GM19025 (cell line): ENCODE measurements around the gene RPL35A.
"Not testable (repeated sequence)": the region's sequence is repeated elsewhere in the genome, so short reads cannot be mapped to it uniquely, and the experiment has no call there.

Source experiments
- ATAC-seq: cut with Tn5 transposase; IDR thresholded peaks from one replicate; pipeline ENCODE4 v1.9.1; 2021; ENCODE audit warnings: mild to moderate bottlenecking, low read depth, moderate library complexity; ENCODE audit not compliant: unreplicated experiment

RPL35A gene

DNA sequence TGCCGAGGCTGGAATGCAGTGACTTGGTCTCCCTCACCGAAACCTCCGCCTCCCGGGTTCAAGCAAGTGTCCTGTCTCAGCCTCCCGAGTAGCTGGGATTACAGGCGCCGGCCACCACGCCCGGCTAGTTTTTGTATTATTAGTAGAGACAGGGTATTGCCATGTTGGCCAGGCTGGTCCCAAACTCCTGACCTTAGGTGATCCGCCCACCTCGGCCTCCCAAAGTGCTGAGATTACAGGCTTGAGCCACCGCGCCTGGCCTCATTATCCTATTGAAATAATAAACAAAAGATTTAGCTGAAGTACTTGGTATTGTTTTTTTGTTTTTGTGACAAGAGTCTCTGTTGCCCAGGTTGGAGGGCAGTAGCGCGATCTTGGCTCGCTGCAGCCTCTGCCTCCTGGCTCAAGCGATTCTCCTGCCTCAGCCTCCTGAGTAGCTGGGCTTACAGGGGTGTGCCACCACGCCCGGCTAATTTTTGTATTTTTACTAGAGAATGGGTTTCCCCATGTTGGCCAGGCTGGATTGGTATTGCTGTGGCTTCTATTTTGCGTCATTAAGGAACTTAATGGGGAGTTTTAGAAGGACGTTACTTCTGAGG, 1.5 kb downstream of the RPL35A start:
- ATAC-seq, result no peak

DNA sequence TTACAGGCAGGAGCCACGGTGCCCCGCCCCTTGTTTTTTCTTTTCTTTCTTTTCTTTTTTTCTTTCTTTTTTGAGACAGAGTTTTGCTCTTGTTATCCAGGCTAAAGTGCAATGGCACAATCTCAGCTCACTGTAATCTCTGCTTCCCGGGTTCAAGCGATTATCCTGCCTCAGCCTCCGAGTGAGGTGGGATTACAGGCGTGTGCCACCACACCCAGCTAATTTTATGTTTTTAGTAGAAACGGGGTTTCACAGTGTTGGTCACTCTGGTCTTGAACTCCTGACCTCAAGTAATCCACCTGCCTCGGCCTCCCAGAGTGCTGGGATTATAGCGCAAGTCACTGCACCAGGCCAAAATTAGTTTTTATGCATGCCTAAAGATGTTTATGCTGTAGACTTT, 2.5 kb downstream of the RPL35A start:
- ATAC-seq, result no peak

- no peak for ATAC-seq
Measured at GRCh38 chr3:197953325-197953724, 3.3 kb downstream of the RPL35A start.

GRCh38 chr3:197953881-197954280, 3.9 kb downstream of the RPL35A start:
- ATAC-seq, result no peak

- ATAC-seq, result no peak
Measured at GRCh38 chr3:197955892-197956477, 6.0 kb downstream of the RPL35A start.

DNA sequence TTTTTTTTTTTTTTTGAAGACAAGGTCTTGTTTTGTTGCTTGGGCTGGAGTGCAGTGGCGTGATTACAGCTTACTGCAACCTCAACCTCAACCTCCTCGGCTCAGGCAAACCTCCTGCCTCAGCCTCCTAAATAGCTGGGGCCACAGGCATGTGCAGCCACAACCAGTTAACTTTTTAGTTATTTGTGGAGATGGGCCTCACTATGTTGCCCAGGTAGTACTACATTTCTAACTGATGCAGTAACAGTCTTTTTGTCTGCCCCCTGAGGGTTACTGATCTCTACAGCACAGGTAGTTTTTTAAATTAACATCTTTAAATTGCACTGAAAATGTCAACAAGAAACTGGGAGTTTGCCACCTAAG, 6.6 kb downstream of the RPL35A start:
- no peak for ATAC-seq

GRCh38 chr3:197957790-197958133, 7.8 kb downstream of the RPL35A start:
- no peak for ATAC-seq

DNA sequence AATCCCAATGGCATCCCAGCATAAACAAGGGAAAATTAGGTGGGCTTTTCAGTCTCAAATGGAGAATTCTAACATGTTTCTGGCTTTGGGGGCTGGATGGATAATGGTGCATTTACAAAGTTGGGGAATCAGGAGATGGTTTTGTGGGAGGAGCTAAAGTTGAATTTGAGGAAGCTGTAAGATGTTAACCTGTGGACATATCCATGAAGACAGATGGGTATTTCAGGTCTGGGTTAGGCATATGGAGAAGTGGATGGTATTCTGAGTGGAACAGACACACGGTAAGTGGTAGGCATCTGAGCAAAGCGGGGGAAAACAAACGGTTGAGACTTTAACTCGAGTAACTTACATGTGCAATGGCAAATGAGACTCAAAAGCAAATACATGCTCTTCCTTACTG, 8.4 kb downstream of the RPL35A start:
- ATAC-seq, result no peak

- ATAC-seq, result not testable (repeated sequence)
Measured at GRCh38 chr3:197958848-197959247, 8.9 kb downstream of the RPL35A start.

- no peak for ATAC-seq
Measured at GRCh38 chr3:197959500-197959890, 9.5 kb downstream of the RPL35A start.

GRCh38 chr3:197959891-197960693, 10.1 kb downstream of the RPL35A start, which contains the start of gene LMLN:
LMLN (plus strand) TSS chr3:197960217; CDS start chr3:197960246, 29 bp downstream.
- peak; percentile 99 for ATAC-seq

DNA sequence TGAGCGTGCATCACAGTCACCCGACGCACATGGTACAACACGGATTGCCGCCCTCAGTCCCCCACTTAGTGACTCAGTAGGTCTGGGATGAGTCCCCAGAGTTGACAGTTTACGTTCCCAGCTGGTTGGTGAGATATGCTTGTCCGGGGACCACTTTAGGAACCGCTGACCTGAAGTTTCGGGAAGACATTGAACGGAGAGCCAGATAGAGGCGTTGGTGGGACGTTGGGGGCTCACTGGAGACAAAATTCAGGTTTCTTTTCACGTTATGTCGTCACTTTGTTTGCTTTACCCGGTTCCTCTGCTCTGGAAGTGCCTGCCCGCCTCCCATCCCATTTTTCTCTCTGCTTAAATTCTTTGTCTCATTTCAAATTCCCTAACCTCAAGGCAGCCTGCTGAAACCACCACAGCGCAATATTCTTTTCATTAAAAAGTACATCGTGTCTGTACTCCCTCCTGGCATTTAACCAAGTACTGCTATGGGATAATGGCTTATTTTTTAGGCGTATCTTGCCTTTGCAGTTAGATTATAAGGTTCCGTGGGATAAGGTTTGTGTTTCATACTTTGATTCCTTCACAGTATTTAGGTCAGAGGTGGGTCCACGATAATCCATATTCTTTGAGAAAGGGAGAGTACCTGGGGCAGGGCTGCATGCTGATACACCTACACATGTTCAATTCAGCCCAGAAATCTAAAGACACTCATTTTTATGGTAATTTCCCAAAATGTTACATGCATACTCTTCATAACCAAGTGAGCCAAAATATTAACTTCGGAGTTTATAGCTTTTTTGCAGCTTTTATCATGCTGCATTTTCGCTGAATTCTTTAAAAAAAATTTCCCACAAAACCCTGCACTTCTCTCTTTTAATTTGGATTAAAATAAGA, 10.9 kb downstream of the RPL35A start:
- ATAC-seq, result no peak

GRCh38 chr3:197961582-197961945, 11.6 kb downstream of the RPL35A start:
- ATAC-seq, result no peak

- no peak for ATAC-seq
Measured at GRCh38 chr3:197963019-197963637, 13.1 kb downstream of the RPL35A start.

- not testable (repeated sequence) for ATAC-seq
Measured at GRCh38 chr3:197967337-197967989, 17.5 kb downstream of the RPL35A start.

DNA sequence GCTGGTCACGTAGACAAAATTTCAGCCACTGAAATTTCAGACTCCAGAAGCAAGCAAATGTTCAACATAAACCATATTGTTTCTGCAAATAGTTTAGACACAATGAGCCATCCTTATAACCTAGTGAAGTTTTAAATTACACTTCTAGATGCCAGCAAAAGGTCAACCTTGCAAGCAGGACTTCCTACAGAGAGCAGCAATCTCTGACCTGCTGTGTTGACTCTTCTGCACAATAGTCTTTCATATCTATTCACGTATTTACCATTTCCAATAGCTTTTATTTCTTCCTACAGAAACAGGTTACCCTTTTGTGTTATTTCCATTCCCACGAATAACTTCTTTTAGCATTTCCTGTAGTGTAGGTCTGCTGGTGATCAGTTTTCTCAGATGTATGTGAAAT, 20.6 kb downstream of the RPL35A start:
- ATAC-seq, result no peak

GRCh38 chr3:197974016-197974415, 24.0 kb downstream of the RPL35A start:
- ATAC-seq, result no peak

- ATAC-seq, result no peak
Measured at GRCh38 chr3:197975311-197975710, 25.3 kb downstream of the RPL35A start.

DNA sequence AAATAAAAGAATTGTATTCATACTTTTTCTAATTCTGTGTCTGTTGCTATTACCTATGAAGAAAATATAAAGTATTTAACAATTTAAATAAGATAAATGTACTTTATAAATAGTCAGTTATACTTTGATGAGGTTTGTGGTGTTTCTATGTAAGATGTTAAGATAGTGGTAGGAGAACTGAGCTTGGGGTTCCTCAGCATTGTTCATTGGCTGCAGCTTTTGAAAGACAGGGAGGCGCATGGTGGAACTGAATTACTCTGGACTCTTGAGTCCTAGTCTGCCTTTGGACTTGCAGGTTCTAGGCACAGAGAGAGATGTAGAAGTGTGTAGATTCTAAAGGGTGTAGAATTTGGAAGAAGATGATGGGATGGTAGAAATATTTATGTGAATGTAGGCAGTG, 33.1 kb downstream of the RPL35A start:
- no peak for ATAC-seq

DNA sequence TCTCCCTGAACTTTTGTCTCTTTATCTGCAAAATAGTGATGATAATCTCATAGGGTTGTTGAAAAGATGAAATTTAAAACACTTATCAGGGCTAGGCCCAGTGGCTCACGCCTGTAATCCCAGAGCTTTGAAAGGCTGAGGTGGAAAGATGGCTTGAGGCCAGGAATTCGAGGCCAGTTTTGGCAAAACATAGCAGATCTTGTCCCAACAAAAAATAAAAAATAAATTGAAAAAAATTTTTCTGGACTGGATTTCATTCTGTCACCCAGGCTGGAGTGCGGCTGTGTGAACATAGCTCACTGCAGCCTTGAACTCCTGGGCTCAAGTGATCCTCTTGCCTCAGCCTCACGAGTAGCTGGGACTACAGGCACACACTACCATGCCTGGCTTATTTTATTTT, 39.7 kb downstream of the RPL35A start:
- ATAC-seq, result no peak
